Stimulated activated CD8-positive, alpha-beta memory T cell treated with anti-CD3 and anti-CD28 coated beads, Interleukin-2, amount 100 ng/mL, for 48 hours (primary cell): ENCODE results near the gene NR2C1.
"Not testable (repeated sequence)": the region's sequence is repeated elsewhere in the genome, so short reads cannot be mapped to it uniquely, and the experiment has no call there.

ENCODE experiments used
- DNase-seq, 2 donors: peaks; one replicate each; pipeline ENCODE4 v3.0.0-alpha.2; 2020; ENCODE audit warnings: low read depth in 2 of 2

The NR2C1 gene

GRCh38 chr12:95072900-95073697 lies at the start of gene NR2C1:
TSS of gene NR2C1 (minus strand) at chr12:95073618. CDS start at chr12:95067384, 6,234 bp downstream.
- peak; percentile 22 to 86 for DNase-seq

DNA sequence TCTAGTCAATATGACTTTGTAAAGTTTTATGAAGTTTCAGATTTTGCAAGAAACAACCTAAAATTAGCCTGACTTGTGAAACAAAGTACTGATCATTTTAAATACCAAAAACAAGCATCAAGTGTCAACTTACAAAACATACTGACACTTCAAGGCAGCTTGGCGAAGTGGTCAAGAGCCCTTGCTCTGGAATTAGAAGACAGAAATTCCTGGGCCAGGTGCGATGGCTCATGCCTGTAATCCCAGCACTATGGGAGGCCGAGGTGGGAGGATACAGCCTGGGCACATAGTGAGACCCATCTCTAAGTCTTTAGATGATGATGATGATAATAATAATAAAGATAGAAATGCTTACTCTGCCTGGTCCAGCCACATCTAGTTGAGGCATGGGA lies 45.4 kb upstream of the NR2C1 start:
- no peak for DNase-seq

GRCh38 chr12:95118138-95118787 lies 44.8 kb upstream of the NR2C1 start:
- DNase-seq: no peak

DNA sequence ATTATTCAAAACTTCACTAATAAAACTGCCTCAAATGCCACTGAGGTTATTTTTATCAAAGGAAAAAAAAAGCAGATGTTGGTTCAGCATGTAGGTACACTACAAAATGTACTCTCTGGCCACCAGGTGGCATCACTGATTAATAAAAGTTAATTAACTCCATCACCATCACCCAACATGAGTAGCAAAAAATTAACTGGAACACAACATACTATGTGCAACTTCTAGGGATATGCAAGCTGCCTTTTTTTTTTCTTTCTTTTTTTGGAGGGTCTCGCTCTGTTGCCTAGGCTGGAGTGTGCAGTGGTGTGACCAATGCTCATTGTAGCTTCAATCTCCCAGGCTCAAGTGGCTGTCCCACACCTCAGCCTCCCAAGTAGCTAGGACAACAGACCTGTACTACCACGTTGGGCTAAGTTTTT lies 43.8 kb upstream of the NR2C1 start:
- peak; percentile 5 to 15 for DNase-seq

- no peak for DNase-seq
These were observed 43.4 kb upstream of the NR2C1 start for GRCh38 chr12:95116773-95117172.

DNA sequence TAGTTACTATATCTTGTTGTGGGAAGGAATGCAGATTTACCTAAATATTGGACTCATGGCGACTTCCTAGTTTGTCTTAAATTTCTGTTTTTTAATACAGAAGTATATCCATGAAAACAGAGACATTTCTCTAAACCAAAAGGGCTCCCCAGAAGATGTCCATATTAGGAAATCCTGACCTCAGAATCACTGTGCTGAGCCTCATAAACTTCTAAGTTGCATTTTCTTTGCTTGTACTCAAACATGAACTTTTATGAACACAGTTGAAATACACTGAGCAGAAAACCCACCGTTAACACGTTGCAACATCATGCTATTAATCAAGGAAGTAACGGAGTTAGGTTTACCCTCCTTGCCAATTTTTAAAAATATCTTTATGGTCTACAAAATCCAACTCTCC lies 42.9 kb upstream of the NR2C1 start:
- no peak for DNase-seq

GRCh38 chr12:95115641-95116040 lies 42.2 kb upstream of the NR2C1 start:
- no peak for DNase-seq

GRCh38 chr12:95114766-95115405 lies 41.5 kb upstream of the NR2C1 start:
- DNase-seq: no peak

DNA sequence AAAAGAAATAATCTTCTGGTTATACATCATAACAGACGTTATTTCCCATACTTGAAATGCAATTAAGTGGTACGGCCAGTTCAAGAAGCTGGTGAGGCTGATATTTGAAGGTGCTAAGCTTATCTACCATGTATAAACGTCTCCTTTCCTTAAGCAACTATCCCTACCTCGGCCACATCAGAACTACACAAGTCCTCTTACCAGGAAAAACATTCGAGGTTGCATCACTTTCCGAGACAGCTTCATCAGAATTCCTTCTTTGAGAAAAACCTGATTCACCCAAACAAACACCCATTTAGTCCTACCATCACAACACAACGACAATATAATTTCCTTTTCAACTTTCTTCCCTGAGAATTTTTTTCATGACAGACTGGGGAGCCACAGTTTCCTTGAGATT lies 33.9 kb upstream of the NR2C1 start:
- DNase-seq: no peak

DNA sequence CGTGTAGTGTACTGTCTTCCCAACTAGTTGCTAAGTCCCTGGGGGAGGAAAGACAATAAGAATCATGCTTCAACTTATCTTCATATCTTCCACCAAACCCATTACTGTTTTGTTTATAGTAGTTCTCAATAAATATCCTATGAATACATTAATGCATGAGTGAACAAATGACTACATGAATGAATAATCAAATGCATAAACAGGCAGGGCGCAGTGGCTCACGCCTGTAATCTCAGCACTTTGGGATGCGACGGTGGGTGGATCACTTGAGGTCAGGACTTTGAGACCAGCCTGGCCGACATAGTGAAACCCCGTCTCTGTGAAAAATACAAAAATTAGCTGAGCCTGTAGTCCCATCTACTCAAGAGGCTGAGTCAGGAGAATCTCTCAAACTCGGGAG lies 32.1 kb upstream of the NR2C1 start:
- DNase-seq: no peak

DNA sequence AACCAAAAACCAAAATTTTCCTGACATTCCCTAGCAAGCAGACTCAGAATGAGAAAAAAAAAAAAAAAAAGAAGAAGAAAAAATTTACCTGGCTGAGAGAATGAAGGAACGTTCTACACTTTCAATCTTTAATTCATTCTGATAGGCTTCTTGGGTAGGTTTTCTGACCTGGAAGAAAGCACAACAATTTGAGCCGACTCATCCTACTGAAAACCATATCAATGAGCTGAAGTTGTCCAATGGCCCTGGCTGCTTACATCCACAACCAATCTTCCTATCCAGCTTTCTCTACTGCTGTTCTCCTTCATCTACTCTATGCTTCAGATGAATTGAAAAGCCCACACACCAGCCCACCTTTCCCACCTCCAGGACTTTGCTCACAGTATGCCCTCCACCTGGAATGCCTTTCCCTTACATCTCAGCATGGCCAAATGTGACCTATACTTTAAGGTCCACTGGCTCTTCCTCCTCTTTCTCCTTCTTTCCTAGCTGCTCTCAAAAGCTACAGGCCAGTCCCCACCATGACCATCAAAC lies 31.6 kb upstream of the NR2C1 start:
- no peak for DNase-seq

- peak in 1 of 2 donors; percentile 2 for DNase-seq
These were observed 29.7 kb upstream of the NR2C1 start for GRCh38 chr12:95102916-95103671.

DNA sequence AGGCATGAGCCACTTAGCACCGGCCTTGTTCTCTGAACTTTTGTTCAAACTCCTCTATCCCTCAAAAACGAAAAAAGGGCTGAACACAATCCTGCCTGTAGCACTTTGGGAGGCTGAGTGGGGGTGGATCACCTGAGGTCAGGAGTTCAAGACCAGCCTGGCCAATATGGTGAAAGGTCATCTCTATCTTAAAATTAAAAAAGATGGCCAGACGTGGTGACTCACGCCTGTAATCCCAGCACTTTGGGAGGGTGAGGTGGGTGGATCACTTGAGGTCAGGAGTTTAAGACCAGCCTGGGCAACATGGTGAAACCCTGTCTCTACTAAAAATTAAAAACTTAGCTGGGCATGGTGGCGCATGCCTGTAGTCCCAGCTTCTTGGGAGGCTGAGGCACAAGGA lies 28.5 kb upstream of the NR2C1 start:
- DNase-seq: not testable (repeated sequence)

DNA sequence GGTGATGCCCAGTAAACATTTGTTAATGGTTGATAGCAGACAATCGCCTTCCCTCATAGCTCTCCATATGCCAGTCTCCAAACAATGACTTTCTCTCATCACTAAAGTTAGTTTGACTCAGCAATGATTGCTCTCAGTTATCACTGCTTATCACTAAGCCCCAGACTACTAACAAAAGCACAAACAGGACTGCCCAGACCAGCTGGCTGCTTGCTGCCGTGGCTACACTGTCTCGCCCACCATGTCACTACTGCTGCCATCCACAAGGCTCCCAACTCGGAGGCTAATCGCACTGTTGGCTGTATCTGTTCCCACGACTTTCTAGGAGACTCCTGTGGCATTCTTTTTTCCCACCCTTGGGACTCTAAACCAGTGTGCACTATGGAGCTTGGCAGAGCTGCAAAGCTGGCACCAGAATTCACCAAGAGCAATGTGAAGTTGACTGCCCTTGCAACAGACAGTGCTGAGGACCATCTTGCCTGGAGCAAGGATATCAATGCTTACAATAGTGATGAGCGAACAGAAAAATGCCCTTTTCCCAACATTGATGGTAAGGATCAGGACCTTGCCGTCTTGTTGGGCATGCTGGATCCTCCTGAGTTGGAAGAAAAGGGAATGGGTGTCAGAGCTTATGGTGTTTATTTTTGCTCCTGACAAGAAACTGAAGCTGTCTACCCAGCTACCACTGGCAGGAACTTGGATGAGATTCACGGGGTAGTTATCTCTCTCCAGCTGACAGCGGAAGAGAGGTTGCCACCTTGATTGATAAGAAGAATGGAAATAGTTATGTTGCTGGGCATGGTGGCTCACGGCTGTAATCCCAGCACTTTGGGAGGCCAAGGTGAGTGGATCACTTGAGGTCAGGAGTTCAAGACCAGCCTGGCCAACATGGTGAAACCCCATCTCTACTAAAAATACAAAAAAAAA lies 27.1 kb upstream of the NR2C1 start:
- no peak for DNase-seq

GRCh38 chr12:95099270-95099790 lies 25.9 kb upstream of the NR2C1 start:
- no peak for DNase-seq

GRCh38 chr12:95096852-95097251 lies 23.4 kb upstream of the NR2C1 start:
- no peak for DNase-seq

GRCh38 chr12:95096378-95096777 lies 23.0 kb upstream of the NR2C1 start:
- DNase-seq: no peak

GRCh38 chr12:95095866-95096265 lies 22.4 kb upstream of the NR2C1 start:
- not testable (repeated sequence) for DNase-seq

GRCh38 chr12:95089462-95089861 lies 16.0 kb upstream of the NR2C1 start:
- no peak for DNase-seq

DNA sequence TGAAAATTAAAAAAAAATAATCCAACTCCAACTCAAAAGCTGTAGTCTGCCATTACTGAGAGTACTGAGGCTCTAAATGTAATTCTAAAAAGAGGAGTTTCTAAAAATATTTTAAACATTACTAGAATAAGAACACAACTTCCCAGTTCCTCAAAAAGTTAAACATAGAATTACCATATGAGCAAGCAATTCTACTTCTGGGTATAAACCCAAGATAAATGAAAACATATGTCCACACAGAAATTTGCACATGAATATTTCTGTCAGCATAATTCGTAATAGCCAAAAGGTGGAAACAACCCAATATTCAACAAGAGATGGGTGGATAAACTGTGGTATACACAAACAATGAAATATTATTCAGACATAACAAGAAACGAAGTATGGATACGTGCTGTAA lies 15.0 kb upstream of the NR2C1 start:
- no peak for DNase-seq
